Hepatic stellate cell (primary cell): ENCODE measurements around the gene GPR37L1.
A peak's percentile ranks its signal among the peaks of the same experiment; 100 is the strongest.

Source experiments
- DNase-seq: peaks from one replicate; pipeline ENCODE4 v3.0.0; 2011; ENCODE audit warnings: low spot score

Gene GPR37L1

GRCh38 chr1:202122639-202123335 is at the start of gene GPR37L1:
TSS of gene GPR37L1 (plus strand) at chr1:202122917. CDS start at chr1:202122964, 47 bp downstream.
- DNase-seq, result peak; percentile 89

- DNase-seq, result no peak
Measured at GRCh38 chr1:202073206-202073605, 49.5 kb upstream of the GPR37L1 start.

- no peak for DNase-seq
Measured at GRCh38 chr1:202074985-202075384, 47.7 kb upstream of the GPR37L1 start.

GRCh38 chr1:202075389-202075788 is 47.3 kb upstream of the GPR37L1 start:
- DNase-seq, result no peak

GRCh38 chr1:202076050-202076511 is 46.6 kb upstream of the GPR37L1 start:
- DNase-seq, result no peak

- DNase-seq, result no peak
Measured at GRCh38 chr1:202078241-202078640, 44.5 kb upstream of the GPR37L1 start.

- DNase-seq, result no peak
Measured at GRCh38 chr1:202081992-202082391, 40.7 kb upstream of the GPR37L1 start.

GRCh38 chr1:202084791-202085681 is 37.7 kb upstream of the GPR37L1 start:
- DNase-seq, result no peak

- no peak for DNase-seq
Measured at GRCh38 chr1:202085682-202086373, 36.9 kb upstream of the GPR37L1 start.

GRCh38 chr1:202086579-202087350 is 36.0 kb upstream of the GPR37L1 start:
- no peak for DNase-seq

GRCh38 chr1:202088206-202088605 is 34.5 kb upstream of the GPR37L1 start:
- no peak for DNase-seq

GRCh38 chr1:202090994-202091393 is 31.7 kb upstream of the GPR37L1 start:
- DNase-seq, result no peak

- no peak for DNase-seq
Measured at GRCh38 chr1:202093858-202094257, 28.9 kb upstream of the GPR37L1 start.

- no peak for DNase-seq
Measured at GRCh38 chr1:202101184-202101583, 21.5 kb upstream of the GPR37L1 start.

GRCh38 chr1:202104073-202104472 is 18.6 kb upstream of the GPR37L1 start:
- no peak for DNase-seq

GRCh38 chr1:202105571-202106339 is 17.0 kb upstream of the GPR37L1 start:
- DNase-seq, result peak; percentile 62

- DNase-seq, result no peak
Measured at GRCh38 chr1:202106340-202107254, 16.1 kb upstream of the GPR37L1 start.

- DNase-seq, result no peak
Measured at GRCh38 chr1:202107321-202107761, 15.4 kb upstream of the GPR37L1 start.

- DNase-seq, result no peak
Measured at GRCh38 chr1:202107801-202108731, 14.7 kb upstream of the GPR37L1 start.
